HG03439 (cell line): ENCODE measurements around the gene NPHP4.
"Not testable (repeated sequence)": the region's sequence is repeated elsewhere in the genome, so short reads cannot be mapped to it uniquely, and the experiment has no call there.

Source experiments
- ATAC-seq: cut with Tn5 transposase; IDR thresholded peaks from one replicate; pipeline ENCODE4 v1.9.1; 2021; ENCODE audit warnings: mild to moderate bottlenecking, moderate library complexity; ENCODE audit not compliant: unreplicated experiment

The NPHP4 gene

DNA sequence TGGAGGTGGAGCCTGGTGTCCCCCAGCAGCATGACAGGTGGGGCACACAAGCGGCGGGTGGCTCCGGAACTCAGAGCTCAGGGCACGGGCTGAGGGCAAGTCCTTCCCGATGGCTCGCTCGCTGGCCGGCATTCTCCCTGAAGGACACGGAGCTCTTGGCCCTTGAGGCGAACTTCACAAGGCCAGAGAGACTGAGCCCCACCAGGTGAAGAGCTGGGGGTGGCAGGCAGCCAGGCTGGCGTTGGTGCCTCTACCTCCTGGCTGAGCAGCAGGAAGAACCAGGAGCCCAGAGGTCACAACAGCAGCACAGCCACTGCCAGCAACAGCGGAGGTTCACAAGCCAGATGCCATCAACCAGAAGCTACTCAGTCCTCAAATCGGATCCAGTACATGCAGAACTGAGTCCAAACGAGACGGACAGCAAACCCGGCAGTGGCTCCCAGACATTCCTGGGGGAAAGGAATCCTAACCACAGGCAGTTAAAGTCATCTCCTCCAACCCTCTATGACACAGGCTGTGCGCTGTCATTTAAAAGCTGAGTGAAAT, 54.1 kb downstream of the NPHP4 start:
- no peak for ATAC-seq

DNA sequence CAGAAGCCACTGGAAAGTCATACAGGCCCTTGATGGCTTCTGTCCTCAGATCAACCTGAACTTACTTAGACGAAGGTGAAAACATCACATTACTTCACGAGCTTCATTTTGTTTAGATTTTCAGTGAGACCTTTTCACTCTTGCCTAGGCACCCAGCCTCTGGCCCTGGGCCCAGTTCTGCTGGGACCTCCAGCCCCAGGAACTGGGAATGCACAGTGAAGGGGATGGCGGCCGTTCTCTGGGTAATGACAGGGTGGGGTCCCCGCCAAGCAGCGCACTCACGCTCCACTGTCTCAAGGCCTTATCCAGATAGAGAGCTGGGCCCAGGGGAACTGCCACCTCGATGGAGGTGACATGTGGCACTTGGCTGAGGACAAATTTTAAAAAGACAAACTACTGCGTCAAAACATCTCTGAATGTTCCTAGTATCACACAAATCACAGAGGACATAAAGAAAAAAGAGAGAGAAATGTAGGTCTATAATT, 54.8 kb downstream of the NPHP4 start:
- ATAC-seq = no peak

DNA sequence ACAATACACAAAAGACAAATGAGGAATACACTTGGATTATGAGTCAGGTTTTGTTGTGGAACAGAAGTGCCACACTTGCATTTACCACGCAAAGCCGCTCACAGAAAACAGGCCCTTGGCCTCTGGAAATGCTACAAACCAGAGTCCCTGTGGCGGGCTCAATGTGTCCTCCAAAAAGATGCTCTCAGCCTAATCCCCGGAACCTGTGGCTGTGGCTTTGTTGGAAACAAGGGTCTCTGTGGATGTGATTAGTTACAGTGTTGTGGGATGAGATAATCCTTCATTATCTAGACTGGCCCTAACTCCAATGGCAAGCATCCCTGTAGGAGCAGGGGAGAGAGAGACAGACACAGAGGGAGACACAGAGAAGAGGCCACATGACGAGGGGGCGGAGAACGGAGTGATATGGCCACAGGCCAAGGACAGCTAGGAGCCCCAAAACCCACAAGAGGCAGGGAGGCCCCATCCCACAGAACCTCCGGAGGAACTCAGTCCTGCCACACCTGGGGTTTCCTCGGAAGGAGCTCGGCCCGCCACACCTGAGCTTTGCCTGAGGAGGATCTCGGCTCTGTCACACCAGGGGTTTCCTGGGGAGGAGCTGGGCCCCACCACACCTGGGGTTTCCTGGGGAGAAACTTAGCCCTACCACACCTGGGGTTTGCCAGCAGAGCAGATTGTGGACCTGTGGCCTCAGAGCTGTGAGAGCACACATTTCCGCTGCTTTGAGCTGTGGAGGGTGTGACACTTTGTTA, 55.4 kb downstream of the NPHP4 start:
- no peak for ATAC-seq

DNA sequence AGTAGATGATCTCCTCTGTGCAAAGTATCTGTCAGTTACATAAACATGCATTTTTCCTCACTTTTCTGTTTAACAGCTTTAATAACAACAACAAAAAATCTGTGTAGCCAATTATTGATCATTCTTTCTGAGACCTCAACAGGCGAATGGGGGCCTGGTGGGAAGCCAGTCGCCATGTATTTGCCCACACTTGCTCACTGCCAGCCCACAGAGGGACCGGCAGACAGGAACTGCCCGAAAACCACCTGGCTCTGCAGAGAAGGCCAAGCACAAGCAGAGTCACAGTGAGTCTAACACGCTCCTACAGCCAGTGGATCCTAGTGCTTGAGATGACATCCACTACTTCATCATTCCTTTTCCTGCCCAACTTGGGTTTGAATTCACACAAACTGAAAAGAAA, 56.1 kb downstream of the NPHP4 start:
- ATAC-seq = no peak

DNA sequence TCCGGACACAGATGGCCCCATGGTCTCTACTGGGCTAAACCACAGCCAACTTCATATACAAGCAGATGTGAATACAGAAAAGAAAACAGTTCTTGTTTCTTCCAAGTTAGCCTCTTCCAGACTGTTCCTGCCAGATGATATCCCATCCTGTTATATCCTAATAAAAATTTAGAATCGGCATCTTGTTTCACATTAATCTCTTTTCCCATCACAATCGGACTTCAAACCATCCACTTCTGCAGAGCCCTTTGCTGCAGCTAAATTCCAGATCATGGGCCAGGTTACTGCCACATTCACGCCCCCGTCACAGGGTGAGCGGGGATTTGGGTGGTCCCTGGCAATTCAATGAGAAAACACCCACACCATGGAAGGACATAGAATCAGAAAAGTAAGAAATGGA, 57.2 kb downstream of the NPHP4 start:
- ATAC-seq = no peak

DNA sequence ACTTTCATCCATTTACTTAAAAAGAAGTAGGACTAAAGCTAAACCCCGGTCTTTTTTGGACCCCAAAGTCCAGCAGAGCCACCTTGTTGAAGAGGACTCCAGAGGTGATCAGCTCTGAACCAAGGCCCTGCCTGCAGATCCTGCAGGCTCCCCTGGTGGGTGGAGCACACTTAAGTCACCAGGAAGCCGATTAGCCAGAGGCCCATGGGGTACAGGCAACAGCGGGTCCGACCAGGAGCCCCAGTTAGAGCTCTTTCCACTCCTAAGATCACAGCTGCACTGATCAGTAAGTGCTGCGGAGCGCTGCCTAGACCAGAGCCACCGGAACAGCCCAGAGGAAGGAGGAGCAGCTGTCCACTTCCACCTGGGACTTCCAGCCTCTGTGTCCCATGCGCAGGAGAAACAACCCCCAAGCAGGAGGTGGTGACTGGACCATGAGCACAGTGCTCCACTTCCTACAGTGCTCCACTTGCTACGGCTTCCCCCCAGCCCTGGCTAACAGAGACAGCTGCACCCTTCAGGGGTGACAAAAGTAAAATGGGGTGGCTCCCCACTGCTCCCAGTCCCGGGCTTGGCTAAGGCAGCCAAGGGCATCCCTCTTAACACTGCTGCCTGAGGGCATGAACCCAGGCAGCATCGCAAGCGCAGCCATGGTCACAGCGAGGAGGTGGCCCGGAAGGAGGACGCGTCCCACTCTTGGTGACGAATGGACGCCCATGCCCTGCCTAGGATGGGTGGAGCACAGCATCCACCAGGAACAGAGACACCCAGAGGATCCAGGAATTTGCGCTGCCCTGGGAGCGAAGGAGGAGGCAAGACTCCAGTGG, 58.0 kb downstream of the NPHP4 start:
- no peak for ATAC-seq

DNA sequence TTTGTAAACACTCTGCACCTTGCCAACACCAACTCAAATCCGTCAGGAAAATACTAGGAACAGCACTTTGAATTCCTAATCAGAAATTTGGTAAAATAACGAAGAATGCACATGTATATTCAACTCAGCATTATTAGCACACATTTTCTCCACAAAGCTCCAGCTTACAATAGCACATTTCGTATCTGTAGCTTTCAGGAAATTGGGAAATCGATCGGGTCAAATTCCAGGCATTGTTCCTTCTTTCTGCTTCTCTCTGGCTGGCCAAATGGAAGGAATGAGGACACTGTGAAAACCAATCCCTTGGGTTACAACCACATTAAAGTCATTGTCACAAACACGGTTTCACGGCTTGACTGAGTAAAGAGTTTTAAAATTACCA, 58.6 kb downstream of the NPHP4 start:
- no peak for ATAC-seq

DNA sequence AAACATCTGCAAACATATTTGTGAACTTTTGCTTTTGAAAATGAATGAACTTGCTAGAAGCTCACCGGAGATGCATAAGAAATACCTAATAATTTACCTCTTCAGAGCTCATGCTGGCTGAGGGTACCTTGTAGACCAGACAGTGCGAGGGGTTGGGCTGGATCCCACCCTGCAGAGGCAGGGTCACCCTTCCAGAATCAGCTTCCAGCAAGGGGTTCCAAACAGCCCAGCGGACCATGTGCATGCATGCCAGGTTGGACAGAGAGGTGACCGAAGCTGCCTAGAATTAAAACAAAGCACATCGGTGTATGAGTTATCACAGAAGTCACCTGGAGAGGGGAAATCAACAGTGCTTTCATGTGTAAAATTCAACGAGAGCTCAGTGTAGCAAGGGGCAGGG, 59.2 kb downstream of the NPHP4 start:
- no peak for ATAC-seq

DNA sequence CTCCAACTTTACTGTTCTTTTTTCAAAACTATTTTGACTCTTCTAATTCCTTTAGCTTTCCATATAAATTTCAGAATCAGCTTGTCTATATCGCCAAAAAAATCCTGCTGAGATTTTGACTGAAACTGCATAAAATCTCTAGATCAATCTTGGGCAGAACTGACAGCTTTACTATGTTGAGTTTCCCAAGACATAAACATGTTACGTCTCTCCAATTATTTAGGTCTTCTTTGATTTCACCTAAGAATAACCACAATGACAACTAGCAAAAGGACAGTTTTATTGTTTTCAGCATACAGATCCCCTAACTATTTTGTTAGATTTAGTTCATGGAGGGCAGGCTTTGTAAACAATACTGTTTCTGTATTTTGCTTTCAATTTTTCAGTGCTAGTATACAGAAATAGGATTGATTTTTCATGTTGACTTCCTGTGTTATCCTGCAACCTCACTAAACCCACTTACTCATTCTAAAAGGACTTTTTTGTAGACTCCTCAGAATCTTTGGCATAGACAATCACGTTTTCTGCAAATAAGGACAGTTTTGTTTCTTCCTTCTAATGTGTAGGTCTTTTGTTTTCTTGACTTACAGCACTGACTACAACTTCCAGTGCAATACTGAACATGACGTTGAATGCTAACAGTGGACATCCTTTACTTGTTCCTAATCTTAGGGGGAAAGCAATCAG, 63.4 kb downstream of the NPHP4 start:
- ATAC-seq = no peak

DNA sequence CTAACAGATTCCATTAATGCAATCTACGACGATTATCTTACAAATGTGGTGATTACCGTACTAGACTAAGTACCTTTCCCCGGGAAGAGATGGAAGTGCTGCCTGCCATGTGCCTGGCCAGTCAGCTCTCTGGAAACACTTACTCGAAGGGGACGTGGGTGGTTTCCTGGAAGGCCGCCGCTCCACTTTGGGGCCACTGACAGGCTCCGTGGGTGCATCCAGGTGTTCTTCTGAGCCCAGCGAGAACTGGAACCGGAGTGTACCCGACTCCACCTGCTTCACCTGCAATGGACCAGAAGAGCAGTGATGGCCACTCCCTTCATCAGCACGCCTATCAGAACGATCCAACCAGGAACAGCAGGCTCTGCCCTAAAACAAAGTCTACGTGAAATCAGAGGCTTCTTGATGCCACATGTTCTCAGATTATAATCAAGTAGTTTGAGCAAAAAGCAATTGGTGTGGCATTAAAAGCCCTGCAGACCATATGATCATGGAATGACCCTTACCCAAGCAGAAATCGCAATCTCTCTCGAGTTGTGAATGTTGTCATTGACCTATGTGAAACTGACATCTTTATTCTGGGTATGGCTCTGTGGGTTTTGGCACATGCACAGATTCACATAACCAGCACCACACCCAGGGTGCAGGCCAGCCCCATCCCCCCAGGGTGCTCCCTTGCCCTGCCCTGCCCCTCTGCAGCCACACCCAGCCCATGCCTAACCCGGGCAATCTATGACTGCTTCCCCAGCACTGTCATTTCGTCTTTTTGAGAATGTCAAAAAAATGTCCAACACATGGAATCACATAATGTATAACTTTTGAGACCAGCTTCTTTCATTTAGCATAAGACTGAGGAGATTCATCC, 64.5 kb downstream of the NPHP4 start:
- ATAC-seq = no peak

DNA sequence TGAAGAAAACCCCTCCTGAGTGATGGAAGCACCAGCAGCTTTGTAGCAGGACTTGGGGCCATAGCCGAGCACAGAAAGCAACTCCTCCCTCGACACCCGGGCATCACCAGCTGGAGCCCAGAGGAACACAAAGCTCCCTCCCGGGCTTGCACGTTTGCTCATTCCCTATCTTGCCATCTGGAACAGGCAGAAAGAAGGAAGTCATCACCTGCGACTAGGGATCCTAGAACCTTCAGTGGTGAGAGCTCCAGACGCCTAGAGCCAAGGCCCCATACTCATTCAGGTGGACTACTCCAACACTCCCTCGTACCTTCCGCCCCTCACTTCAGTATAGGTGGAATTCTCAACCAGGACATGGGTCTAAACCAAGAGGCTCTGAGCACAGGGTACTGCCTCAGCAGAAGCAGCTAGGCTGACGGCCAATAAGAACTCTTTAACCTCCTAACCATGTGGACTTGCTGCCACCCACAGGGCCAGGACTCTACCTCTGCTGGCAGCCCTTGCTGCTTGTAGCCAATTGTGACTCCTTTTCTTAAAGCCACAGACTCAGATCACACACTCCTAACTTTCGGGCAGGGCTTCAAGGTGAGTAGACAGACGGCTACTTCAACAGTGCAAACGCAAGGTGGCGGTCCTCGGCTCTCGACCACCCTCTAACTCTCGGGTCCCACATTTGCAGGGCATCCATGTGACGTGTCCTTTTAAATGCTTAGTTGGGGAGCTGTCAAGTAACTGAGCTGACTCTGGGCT, 65.4 kb downstream of the NPHP4 start:
- ATAC-seq = no peak

DNA sequence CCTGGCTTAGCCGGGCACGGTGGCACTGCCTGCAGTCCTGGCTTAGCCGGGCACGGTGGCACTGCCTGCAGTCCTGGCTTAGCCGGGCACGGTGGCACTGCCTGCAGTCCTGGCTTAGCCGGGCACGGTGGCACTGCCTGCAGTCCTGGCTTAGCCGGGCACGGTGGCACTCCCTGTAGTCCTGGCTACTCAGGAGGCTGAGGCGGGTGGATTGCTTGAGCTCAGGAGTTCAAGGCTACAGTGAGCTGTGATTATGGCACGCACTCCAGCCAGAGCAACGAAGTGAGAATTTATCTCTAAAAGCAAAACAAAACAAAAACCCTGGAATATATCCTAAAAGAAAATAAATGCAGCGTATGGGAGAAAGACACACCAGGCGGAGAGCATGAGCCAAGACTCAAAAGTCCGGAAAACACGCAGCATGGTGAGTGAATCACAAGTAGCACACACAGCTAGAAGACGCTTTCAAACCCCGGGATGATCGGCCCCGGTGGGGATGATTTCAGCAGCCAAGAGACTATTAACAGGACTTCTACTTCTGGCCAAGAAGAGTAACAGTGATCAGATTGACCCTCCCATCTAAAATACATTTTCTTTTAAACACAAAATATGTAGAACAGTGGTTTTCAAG, 69.4 kb downstream of the NPHP4 start:
- not testable (repeated sequence) for ATAC-seq

DNA sequence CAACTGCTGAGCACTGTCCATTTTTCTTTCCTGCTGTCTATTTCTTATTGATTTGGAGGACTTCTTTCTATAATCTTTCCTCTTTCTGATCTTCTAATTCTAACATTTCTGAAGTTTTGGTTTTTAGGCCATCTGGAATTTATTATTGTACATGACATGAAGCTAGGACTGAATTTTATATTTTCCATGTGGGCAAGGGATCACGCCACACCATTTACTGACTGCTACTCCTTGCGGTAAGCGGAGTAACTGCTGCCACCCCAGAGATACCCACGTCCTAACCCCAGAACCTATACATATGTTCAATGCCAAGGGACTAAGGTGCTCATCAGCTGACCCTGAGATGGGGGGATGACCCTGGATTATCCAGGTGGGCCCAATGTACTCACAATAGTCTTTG, 70.6 kb downstream of the NPHP4 start:
- no peak for ATAC-seq

DNA sequence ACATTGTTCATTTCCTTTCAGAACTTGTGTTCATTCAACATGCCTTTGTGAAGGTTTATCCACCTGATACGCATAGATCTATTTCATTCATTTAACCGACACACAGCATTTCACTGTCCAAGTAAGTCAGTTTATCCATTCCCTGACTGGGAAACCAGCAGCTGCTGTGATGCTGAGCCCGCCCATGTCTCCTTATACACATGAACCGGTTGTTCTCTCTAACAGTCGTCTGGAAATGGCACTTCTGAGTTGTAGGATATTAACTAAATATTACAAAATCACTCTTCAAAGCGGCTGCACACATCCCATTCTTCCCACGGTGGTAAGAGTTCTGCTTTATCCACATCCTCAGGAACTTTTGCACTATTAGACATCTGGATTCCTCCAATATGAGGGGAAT, 71.1 kb downstream of the NPHP4 start:
- no peak for ATAC-seq

DNA sequence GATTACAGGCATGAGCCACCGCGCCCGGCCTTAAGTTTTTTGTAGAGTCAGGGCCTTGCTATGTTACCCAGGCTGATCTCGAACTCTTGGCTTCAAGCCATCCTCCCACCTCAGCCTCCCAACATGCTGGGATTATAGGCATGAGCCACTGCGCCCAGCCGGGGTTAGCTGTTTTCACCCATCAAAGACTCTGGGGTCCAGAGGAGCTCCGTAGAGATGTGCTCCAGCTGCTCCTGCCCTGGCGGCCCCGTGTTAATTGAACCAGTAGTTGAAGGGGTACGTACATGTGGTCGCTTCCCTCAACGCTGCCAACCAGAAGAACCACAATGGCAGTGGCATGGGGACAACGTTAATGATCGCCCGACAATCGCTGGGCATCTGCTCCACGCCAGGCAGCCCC, 72.0 kb downstream of the NPHP4 start:
- ATAC-seq = no peak

DNA sequence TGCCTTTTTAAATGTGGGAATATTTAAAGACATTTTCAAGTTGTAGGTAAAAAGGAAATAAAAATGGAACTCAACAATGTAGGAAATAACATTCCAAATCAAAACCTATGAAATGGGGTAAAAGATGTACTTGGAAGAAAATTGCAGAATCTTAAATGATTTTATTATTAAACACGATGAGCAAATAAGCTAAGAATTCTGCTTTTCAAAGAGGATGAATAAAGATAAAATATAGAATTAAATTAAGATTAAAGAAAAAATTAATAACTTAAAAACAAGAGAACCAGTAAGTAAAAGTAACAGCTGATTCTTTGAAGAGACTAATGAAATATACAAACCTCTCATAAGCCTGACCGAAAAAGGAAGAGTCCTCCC, 74.0 kb downstream of the NPHP4 start:
- ATAC-seq = no peak

DNA sequence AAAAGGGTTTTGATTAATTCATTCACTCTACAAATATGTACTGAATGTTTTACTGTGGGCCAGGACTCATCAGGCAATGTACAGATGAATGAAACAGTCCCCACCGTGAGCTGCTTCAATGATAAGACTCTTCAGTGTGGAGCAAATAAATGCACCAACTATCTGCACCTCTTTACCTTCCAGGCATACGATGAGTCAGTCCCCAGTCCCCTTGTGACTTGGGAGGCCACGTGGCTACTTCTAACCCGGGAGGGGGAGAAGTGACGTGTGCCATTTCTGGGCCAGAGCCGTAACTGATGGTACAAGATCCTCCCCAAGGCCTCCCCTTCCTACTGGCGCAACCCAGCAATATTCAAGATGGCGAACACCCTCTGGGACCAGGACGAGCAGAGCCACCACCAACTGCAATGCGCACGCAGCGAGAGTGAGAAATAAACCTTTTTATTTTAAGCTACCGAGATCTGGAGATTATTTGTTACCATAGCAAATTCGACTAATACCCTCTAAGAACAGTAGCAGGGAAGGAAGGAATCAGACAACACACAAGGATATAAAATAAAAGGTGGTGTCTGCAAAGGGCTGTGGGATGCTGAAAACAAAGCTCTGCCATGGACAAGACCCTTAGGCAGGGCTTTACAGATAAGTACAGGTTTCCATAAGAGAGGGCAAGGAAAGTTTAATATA, 74.5 kb downstream of the NPHP4 start:
- no peak for ATAC-seq

DNA sequence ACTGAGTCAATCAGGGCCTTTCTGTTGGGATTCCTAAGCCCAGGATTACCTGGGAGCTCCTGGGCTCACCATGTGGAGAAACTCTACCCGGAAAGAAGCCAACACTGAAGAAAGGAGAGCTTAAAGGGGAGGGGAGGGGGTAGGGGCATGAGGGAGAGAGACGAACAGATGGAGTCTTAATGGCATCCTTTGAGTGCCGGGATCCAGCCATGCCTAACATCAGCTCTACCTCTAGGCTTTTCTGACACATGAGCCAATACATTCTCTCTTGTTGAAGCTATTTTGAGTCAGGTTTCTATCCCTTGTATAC, 75.0 kb downstream of the NPHP4 start:
- no peak for ATAC-seq
